ENCODE results near the gene KIAA1958. TPM values are rescaled to one million over a fixed set of nuclear protein-coding genes. Genes with fewer than 3 reads are reported as not detected.

Gene KIAA1958
- total and polyA plus RNA-seq, 2 of the 4 experiments (the other 2 are of a cell fraction), result 0.65 to 1.8 TPM

GRCh38 chr9:112489039-112489546, 2.5 kb downstream of the KIAA1958 start:
- peaks cover 7 to 19% of the 10 kb centered on the region in 2 experiments; a peak in 3 of 4 replicates for H3K79me1 ChIP-seq (ENCODE audit: low read depth in 1 of 2, low read length in 2 of 2)
- H4K91ac ChIP-seq (ENCODE audit: insufficient read depth, low read depth, low read length), result no peak overlapping the region
- H3K4me2 ChIP-seq (ENCODE audit: low read depth, low read length), result no peak overlapping the region
- H3K27ac ChIP-seq (ENCODE audit: insufficient read depth, low read length), result no peak overlapping the region
- H3K27me3 ChIP-seq (ENCODE audit: control insufficient read depth, insufficient read depth, low read length), result no peaks in the 10 kb centered on the region
- in situ Hi-C loops (cut with MboI; ENCODE audit: low sequenced_read_pairs), result no loop called here
- H4K20me1 ChIP-seq (ENCODE audit: insufficient read depth, low read length), result no peaks in the 10 kb centered on the region; the same call in 1 of the 2 replicates
- no peak overlapping the region for H3K14ac ChIP-seq (replicated peaks; ENCODE audit: low read depth, low read length)
- no peak overlapping the region for H2AK5ac ChIP-seq (ENCODE audit: low read depth, low read length)
- H2AK9ac ChIP-seq (replicated peaks; ENCODE audit: low read depth, low read length, poor library complexity), result no peak overlapping the region
- dilution Hi-C loops (cut with HindIII; ENCODE audit: low sequenced_read_pairs, unreplicated experiment), result no loop called here
- TF ChIP-seq MAFK (IDR thresholded peaks at IDR 0.05; ENCODE audit: low read depth, low read length) (no peak), FOS (IDR thresholded peaks at IDR 0.05; ENCODE audit: low read depth, low read length) (no peak), MXI1 (IDR thresholded peaks at IDR 0.05; ENCODE audit: borderline replicate concordance, low read depth, low read length) (no peak), ELK1 (IDR thresholded peaks at IDR 0.05; ENCODE audit: borderline replicate concordance, low read depth, low read length) (no peak)
- BruUV-seq (replicated peaks), result no TSS peak
- no peak overlapping the region for H2BK120ac ChIP-seq (ENCODE audit: low read depth, low read length)
- DNase-seq (no peak), ATAC-seq (ENCODE audit: low read depth) (no peak)
- no peak overlapping the region for H3K23ac ChIP-seq (ENCODE audit: low read depth, low read length)
- peaks cover 5% of the 10 kb centered on the region for H3K9me1 ChIP-seq (ENCODE audit: insufficient read depth, low read length)
- H3K4ac ChIP-seq (ENCODE audit: low read depth, low read length), result no peak overlapping the region
- H4K5ac ChIP-seq (ENCODE audit: low read depth, low read length), result no peak overlapping the region
- H2BK5ac ChIP-seq (ENCODE audit: low read depth, low read length, poor library complexity, severe bottlenecking), result no peak overlapping the region
- intact Hi-C loops (cut with micrococcal nuclease), result loop anchor here (5.0 kb wide), 1 partner anchor 68 kb away; no protein-coding TSS in a partner anchor
- H2AFZ ChIP-seq (replicated peaks; ENCODE audit: low read length, poor library complexity), result no peak overlapping the region
- H3K18ac ChIP-seq (ENCODE audit: low read depth, low read length), result no peak overlapping the region
- no CpG with 5 or more reads among the region's 5 CpGs for WGBS, 2 experiments (ENCODE audit: extremely low coverage in 2 of 2, insufficient read length in 1 of 2)
- ChIA-PET CTCF (no interaction called here), POLR2A (ENCODE audit: unreplicated experiment) (no interaction called here)
- no peaks in the 10 kb centered on the region; the same call in 1 of the 2 replicates for H3K9me3 ChIP-seq (ENCODE audit: control insufficient read depth, insufficient read depth, low read length)
- H3K56ac ChIP-seq (ENCODE audit: extremely low read depth, insufficient read depth, low read length), result no peak overlapping the region
- H3K4me1 ChIP-seq (ENCODE audit: control insufficient read depth, insufficient read depth, low read length), result peaks cover 6% of the 10 kb centered on the region; the same call in 1 of the 2 replicates
- H4K8ac ChIP-seq (ENCODE audit: low read depth in 2 of 2, low read length in 2 of 2), result no peak overlapping the region
- no peaks in the 10 kb centered on the region for H3K36me3 ChIP-seq (ENCODE audit: control insufficient read depth, insufficient read depth, low read length)
- H3K9ac ChIP-seq (ENCODE audit: low read depth, low read length), result no peak overlapping the region
- no peak overlapping the region for H3K4me3 ChIP-seq (ENCODE audit: insufficient read depth, low read depth, low read length)
- H2BK15ac ChIP-seq (ENCODE audit: low read depth, low read length), result no peak overlapping the region
- H2BK20ac ChIP-seq (ENCODE audit: low read depth, low read length), result no peak overlapping the region
